Panc1 (cell line): ENCODE data around the gene KCNA5.
A peak's percentile ranks its signal among the peaks of the same experiment; 100 is the strongest.

ENCODE experiments used
- CTCF ChIP-seq: fragments of 450-650 bp; IDR thresholded peaks from 2 replicates; pipeline ENCODE4 v1.5.1; 2017; ENCODE audit warnings: mild to moderate bottlenecking
- TCF7L2 ChIP-seq: IDR thresholded peaks from 2 replicates; pipeline ENCODE4 v1.6.1; 2011; ENCODE audit warnings: mild to moderate bottlenecking, low read depth, low read length, inconsistent platforms

DNA sequence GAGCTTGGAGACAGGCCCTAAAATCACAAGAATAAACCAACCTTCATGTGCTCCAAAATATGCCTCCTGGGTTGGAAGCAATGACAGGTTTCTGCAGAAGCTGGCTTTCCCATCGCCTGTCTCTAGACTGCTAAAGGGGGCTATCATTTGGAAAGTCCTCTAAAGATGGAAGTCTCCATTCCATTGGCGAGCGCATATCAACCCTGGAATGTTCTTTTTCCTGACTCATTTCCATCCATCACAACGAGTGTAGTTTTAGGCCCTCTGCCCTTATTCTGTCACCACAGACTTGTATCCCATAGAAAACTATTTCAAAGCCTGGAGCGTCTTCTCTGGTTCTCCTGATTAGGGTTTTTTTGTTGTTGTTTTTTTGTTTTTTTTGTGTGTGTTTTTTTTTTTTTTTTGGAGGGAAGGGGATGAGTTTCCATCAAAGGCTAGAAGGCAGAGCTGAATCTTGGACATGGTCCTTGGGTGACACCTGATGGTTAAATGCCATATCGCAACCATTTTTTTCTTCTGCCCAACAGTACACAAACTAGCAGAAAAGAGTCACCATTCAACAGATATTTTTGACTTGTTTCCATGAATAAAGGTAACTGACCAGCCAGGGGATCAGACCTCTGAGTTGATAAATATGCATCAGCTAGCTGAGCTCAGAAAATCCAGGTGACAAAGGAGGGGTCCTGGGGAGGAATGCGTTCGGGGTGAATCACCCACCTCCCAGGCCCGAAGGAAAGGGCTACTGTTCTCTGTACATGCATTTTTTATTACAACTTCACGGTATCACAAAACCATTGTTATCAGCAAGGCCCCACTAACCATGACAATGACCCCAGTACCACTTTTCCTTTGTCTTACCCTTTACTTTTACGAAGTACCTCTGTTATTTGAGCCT is 40.5 kb downstream of the KCNA5 start:
- peak; percentile 70 for TF ChIP-seq CTCF
- no peak for TF ChIP-seq TCF7L2
